ENCODE data around the gene SYNJ2. TPM values are rescaled to one million over a fixed set of nuclear protein-coding genes. Genes with fewer than 3 reads are reported as not detected.

Gene SYNJ2
- total and polyA plus RNA-seq, 2 of the 4 experiments (the other 2 are of a cell fraction): 40.8 to 45.2 TPM

- no peak overlapping the region for H2AFZ ChIP-seq (replicated peaks; ENCODE audit: low read length, poor library complexity)
- in situ Hi-C loops (cut with MboI; ENCODE audit: low sequenced_read_pairs): no loop called here
- CTCF ChIA-PET: interaction anchor here (0.7 kb wide), 1 partner anchor 14 kb away, joined by 3 read pairs; no protein-coding TSS in a partner anchor
Measured at GRCh38 chr6:157988700-157989063, 7.0 kb downstream of the SYNJ2 start.

More at GRCh38 chr6:157988700-157989063, 7.0 kb downstream of the SYNJ2 start:
- H3K18ac ChIP-seq (ENCODE audit: low read depth, low read length): no peak overlapping the region
- dilution Hi-C loops (cut with HindIII; ENCODE audit: low sequenced_read_pairs, unreplicated experiment): no loop called here
- H2BK120ac ChIP-seq (ENCODE audit: low read depth, low read length): peak overlapping the region; percentile 32; the same call in 1 of the 2 replicates
- H3K79me1 ChIP-seq (ENCODE audit: low read depth in 1 of 2, low read length in 2 of 2): peaks cover 8 to 70% of the 10 kb centered on the region in 2 experiments; a peak in 3 of 4 replicates
- H4K5ac ChIP-seq (ENCODE audit: low read depth, low read length): peak overlapping the region; percentile 53; the same call in 1 of the 2 replicates
- no peak overlapping the region for H3K4me3 ChIP-seq (ENCODE audit: insufficient read depth, low read depth, low read length)
- intact Hi-C loops (cut with micrococcal nuclease): no loop called here
- peak overlapping the region; percentile 3; the same call in 1 of the 2 replicates for H3K14ac ChIP-seq (replicated peaks; ENCODE audit: low read depth, low read length)
- H3K23ac ChIP-seq (ENCODE audit: low read depth, low read length): peak overlapping the region; percentile 3
- TF ChIP-seq CTCF (conservative IDR thresholded peaks at IDR 0.05; ENCODE audit: low read depth, low read length) (no peak), RFX5 (IDR thresholded peaks at IDR 0.05; ENCODE audit: low read depth, low read length) (no peak), MAFK (IDR thresholded peaks at IDR 0.05; ENCODE audit: low read depth, low read length) (no peak), CEBPB (IDR thresholded peaks at IDR 0.05; ENCODE audit: low read depth, low read length) (no peak), CHD1 (IDR thresholded peaks at IDR 0.05; ENCODE audit: low read depth, low read length) (no peak), RCOR1 (IDR thresholded peaks at IDR 0.05; ENCODE audit: insufficient replicate concordance, low read length) (no peak), MXI1 (IDR thresholded peaks at IDR 0.05; ENCODE audit: borderline replicate concordance, low read depth, low read length) (no peak)
- H3K4ac ChIP-seq (ENCODE audit: low read depth, low read length): peak overlapping the region; percentile 17; the same call in 1 of the 2 replicates
- H3K36me3 ChIP-seq (ENCODE audit: control insufficient read depth, insufficient read depth, low read length): 0 out of 2 replicates have a peak, but pooled peaks cover 4% of the 10 kb centered on the region
- peak overlapping the region; percentile 41; the same call in 1 of the 2 replicates for H3K27ac ChIP-seq (ENCODE audit: insufficient read depth, low read length)
- H4K91ac ChIP-seq (ENCODE audit: insufficient read depth, low read depth, low read length): no peak overlapping the region
- peak overlapping the region; percentile 35; the same call in 1 of the 2 replicates for H2BK20ac ChIP-seq (ENCODE audit: low read depth, low read length)
- no peak overlapping the region for H2AK9ac ChIP-seq (replicated peaks; ENCODE audit: low read depth, low read length, poor library complexity)
- peaks cover 59% of the 10 kb centered on the region for H4K20me1 ChIP-seq (ENCODE audit: insufficient read depth, low read length)
- no peak for ATAC-seq (ENCODE audit: low read depth)
- POLR2A ChIA-PET (ENCODE audit: unreplicated experiment): no interaction called here
- H3K9ac ChIP-seq (ENCODE audit: low read depth, low read length): no peak overlapping the region
- DNase-seq: no peak
- peak overlapping the region in 1 of 2 experiments; percentile 50; a peak in 2 of 4 replicates for H4K8ac ChIP-seq (ENCODE audit: low read depth in 2 of 2, low read length in 2 of 2)
- H3K4me2 ChIP-seq (ENCODE audit: low read depth, low read length): no peak overlapping the region
- H2BK15ac ChIP-seq (ENCODE audit: low read depth, low read length): no peak overlapping the region
- H3K9me1 ChIP-seq (ENCODE audit: insufficient read depth, low read length): peaks cover 36% of the 10 kb centered on the region
- H3K27me3 ChIP-seq (ENCODE audit: control insufficient read depth, insufficient read depth, low read length): no peaks in the 10 kb centered on the region
- no peak overlapping the region for H3K56ac ChIP-seq (ENCODE audit: extremely low read depth, insufficient read depth, low read length)
- no peak overlapping the region for H2BK5ac ChIP-seq (ENCODE audit: low read depth, low read length, poor library complexity, severe bottlenecking)
- BruUV-seq (replicated peaks): no TSS peak
- H3K9me3 ChIP-seq (ENCODE audit: control insufficient read depth, insufficient read depth, low read length): no peaks in the 10 kb centered on the region
- peaks cover 46% of the 10 kb centered on the region for H3K4me1 ChIP-seq (ENCODE audit: control insufficient read depth, insufficient read depth, low read length)
- 85% methylated on average over 6 of the region's 8 CpGs; no CpG with 5 or more reads in 1 of the 2 experiments for WGBS, 2 experiments (ENCODE audit: extremely low coverage in 2 of 2, insufficient read length in 1 of 2)
- H2AK5ac ChIP-seq (ENCODE audit: low read depth, low read length): no peak overlapping the region
